DND-41 (cell line): Measurements from ENCODE around the gene PROSER3.

Source experiments
- CTCF ChIP-seq: IDR thresholded peaks from 2 replicates; pipeline ENCODE4 v1.5.1; 2012; ENCODE audit warnings: borderline replicate concordance, low read length, moderate library complexity, mild to moderate bottlenecking; ENCODE audit not compliant: poor library complexity, severe bottlenecking; ENCODE audit errors: extremely low read depth
- EZH2 ChIP-seq: IDR thresholded peaks from 3 replicates; pipeline ENCODE4 v1.6.1; 2012; ENCODE audit warnings: borderline replicate concordance, low read depth, mild to moderate bottlenecking, moderate library complexity, low read length, inconsistent platforms; ENCODE audit not compliant: severe bottlenecking

GRCh38 chr19:35724560-35724959 lies 33.4 kb upstream of the PROSER3 start:
- TF ChIP-seq CTCF (no peak), EZH2 (no peak)
